ENCODE measurements around the gene MLF1.
"Not testable (repeated sequence)": the region's sequence is repeated elsewhere in the genome, so short reads cannot be mapped to it uniquely, and the experiment has no call there.

MLF1 gene

GRCh38 chr3:158570999-158571702 is at the start of gene MLF1:
Gene MLF1, plus strand, starts transcription at chr3:158571194. Its CDS starts 107 bp downstream, at chr3:158571301.
- in situ Hi-C loops (cut with HindIII; ENCODE audit: low sequenced_read_pairs): no loop called here

- in situ Hi-C loops (cut with HindIII; ENCODE audit: low sequenced_read_pairs): no loop called here
Measured at GRCh38 chr3:158522221-158523136, 48.5 kb upstream of the MLF1 start.

- in situ Hi-C loops (cut with HindIII; ENCODE audit: low sequenced_read_pairs): no loop called here
Measured at GRCh38 chr3:158528076-158528674, 42.8 kb upstream of the MLF1 start.

- in situ Hi-C loops (cut with HindIII; ENCODE audit: low sequenced_read_pairs): no loop called here
Measured at GRCh38 chr3:158531334-158531733, 39.7 kb upstream of the MLF1 start.

GRCh38 chr3:158532099-158532734 is 38.8 kb upstream of the MLF1 start:
- in situ Hi-C loops (cut with HindIII; ENCODE audit: low sequenced_read_pairs): no loop called here

- in situ Hi-C loops (cut with HindIII; ENCODE audit: low sequenced_read_pairs): no loop called here
Measured at GRCh38 chr3:158535918-158536317, 35.1 kb upstream of the MLF1 start.

- in situ Hi-C loops (cut with HindIII; ENCODE audit: low sequenced_read_pairs): no loop called here
Measured at GRCh38 chr3:158539414-158540014, 31.5 kb upstream of the MLF1 start.

- in situ Hi-C loops (cut with HindIII; ENCODE audit: low sequenced_read_pairs): no loop called here
Measured at GRCh38 chr3:158540066-158540465, 30.9 kb upstream of the MLF1 start.

GRCh38 chr3:158548691-158549090 is 22.3 kb upstream of the MLF1 start:
- in situ Hi-C loops (cut with HindIII; ENCODE audit: low sequenced_read_pairs): no loop called here

GRCh38 chr3:158549938-158550337 is 21.1 kb upstream of the MLF1 start:
- in situ Hi-C loops (cut with HindIII; ENCODE audit: low sequenced_read_pairs): not testable (repeated sequence)

GRCh38 chr3:158552124-158552523 is 18.9 kb upstream of the MLF1 start:
- in situ Hi-C loops (cut with HindIII; ENCODE audit: low sequenced_read_pairs): no loop called here

- in situ Hi-C loops (cut with HindIII; ENCODE audit: low sequenced_read_pairs): no loop called here
Measured at GRCh38 chr3:158559504-158559903, 11.5 kb upstream of the MLF1 start.

- in situ Hi-C loops (cut with HindIII; ENCODE audit: low sequenced_read_pairs): no loop called here
Measured at GRCh38 chr3:158560979-158561378, 10.0 kb upstream of the MLF1 start.

GRCh38 chr3:158562674-158563073 is 8.3 kb upstream of the MLF1 start:
- in situ Hi-C loops (cut with HindIII; ENCODE audit: low sequenced_read_pairs): no loop called here

- in situ Hi-C loops (cut with HindIII; ENCODE audit: low sequenced_read_pairs): no loop called here
Measured at GRCh38 chr3:158563076-158563475, 7.9 kb upstream of the MLF1 start.

- in situ Hi-C loops (cut with HindIII; ENCODE audit: low sequenced_read_pairs): no loop called here
Measured at GRCh38 chr3:158565076-158565475, 5.9 kb upstream of the MLF1 start.

GRCh38 chr3:158568784-158569183 is 2.2 kb upstream of the MLF1 start:
- in situ Hi-C loops (cut with HindIII; ENCODE audit: low sequenced_read_pairs): no loop called here

- in situ Hi-C loops (cut with HindIII; ENCODE audit: low sequenced_read_pairs): no loop called here
Measured at GRCh38 chr3:158569794-158570193, 1.2 kb upstream of the MLF1 start.

- in situ Hi-C loops (cut with HindIII; ENCODE audit: low sequenced_read_pairs): no loop called here
Measured at GRCh38 chr3:158571969-158572765, 1.2 kb downstream of the MLF1 start.

- in situ Hi-C loops (cut with HindIII; ENCODE audit: low sequenced_read_pairs): no loop called here
Measured at GRCh38 chr3:158572766-158573060, 1.7 kb downstream of the MLF1 start.
